ENCODE results near the gene ZFAND2A. TPM values are rescaled to one million over a fixed set of nuclear protein-coding genes. Genes with fewer than 3 reads are reported as not detected.
"Not testable (repeated sequence)": the region's sequence is repeated elsewhere in the genome, so short reads cannot be mapped to it uniquely, and the experiment has no call there.

Gene ZFAND2A
- total RNA-seq, 2 donors from 2014 or later, result 27.1 to 27.7 TPM

DNA sequence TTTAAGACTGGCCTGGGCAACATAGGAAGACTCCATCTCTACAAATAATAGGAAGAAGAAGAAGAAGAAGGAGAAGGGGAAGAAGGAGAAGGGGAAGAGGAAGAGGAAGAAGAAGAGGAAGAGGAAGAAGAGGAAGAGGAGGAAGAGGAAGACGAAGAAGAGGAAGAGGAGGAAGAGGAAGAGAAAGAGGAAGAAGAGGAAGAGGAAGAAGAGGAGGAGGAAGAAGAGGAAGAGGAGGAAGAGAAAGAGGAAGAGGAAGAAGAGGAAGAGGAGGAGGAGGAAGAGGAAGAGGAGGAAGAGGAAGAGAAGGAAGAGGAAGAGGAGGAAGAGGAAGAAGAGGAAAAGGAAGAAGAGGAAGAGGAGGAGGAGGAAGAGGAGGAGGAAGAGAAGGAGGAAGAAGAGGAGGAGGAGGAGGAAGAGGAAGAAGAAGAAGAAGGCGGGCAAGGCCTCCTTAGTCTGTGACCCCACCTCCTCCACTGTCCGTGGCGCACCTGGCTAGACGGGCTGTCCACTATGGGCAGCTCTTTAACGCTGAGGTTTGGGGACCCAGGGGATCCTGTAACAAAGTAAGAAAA, 28.8 kb upstream of the ZFAND2A start:
- Mint-ChIP-seq H3K36me3 (ENCODE audit: low read depth) (no peaks in the 10 kb centered on the region), H3K27ac (peak overlapping the region; percentile 19), H3K27me3 (peaks cover 30% of the 10 kb centered on the region)

DNA sequence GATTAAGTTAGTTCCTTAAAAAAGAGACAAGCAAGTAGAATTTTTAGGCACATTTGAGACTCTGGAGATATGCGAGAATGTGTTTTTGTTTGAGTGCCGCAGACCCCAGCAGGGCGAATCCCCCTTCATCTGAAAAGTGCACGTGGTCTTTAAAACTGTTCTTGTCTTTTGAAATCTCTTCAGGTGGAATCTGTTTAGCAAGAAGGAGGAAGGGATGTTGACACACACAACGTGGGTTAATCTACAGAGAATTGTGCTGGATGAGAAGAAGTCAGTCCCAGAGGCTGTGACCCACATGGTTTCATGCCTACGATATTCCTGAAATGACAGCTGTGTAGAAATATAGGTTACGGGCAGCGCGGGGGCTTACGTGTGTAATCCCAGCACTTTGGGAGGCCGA, 27.1 kb upstream of the ZFAND2A start:
- Mint-ChIP-seq H3K4me1 (peaks cover 8% of the 10 kb centered on the region), H3K9me3 (peaks cover 4% of the 10 kb centered on the region), H3K4me3 (no peak overlapping the region), H3K27me3 (peaks cover 27% of the 10 kb centered on the region), H3K27ac (no peak overlapping the region), H3K36me3 (ENCODE audit: low read depth) (no peaks in the 10 kb centered on the region)
- no peak for ATAC-seq (replicated peaks)

More for the DNA sequence above, 28.8 kb upstream of the ZFAND2A start:
- Mint-ChIP-seq H3K4me3 (no peak overlapping the region), H3K9me3 (peaks cover 4% of the 10 kb centered on the region), H3K4me1 (peaks cover 12% of the 10 kb centered on the region)
- ATAC-seq (replicated peaks), result no peak

- no peak for ATAC-seq (replicated peaks)
- H3K36me3 Mint-ChIP-seq (ENCODE audit: low read depth), result peaks cover 6% of the 10 kb centered on the region
These were observed 21.6 kb upstream of the ZFAND2A start for GRCh38 chr7:1181640-1182039.

GRCh38 chr7:1181031-1181430, 21.0 kb upstream of the ZFAND2A start:
- no peaks in the 10 kb centered on the region for H3K9me3 Mint-ChIP-seq
- H3K4me1 Mint-ChIP-seq, result peaks cover 8% of the 10 kb centered on the region
- peaks cover 15% of the 10 kb centered on the region for H3K27me3 Mint-ChIP-seq
- no peak for ATAC-seq (replicated peaks)
- no peak overlapping the region for H3K27ac Mint-ChIP-seq
- peaks cover 9% of the 10 kb centered on the region for H3K36me3 Mint-ChIP-seq (ENCODE audit: low read depth)
- no peak overlapping the region for H3K4me3 Mint-ChIP-seq

More at GRCh38 chr7:1181640-1182039, 21.6 kb upstream of the ZFAND2A start:
- H3K4me3 Mint-ChIP-seq, result no peak overlapping the region
- no peak overlapping the region for H3K27ac Mint-ChIP-seq
- H3K4me1 Mint-ChIP-seq, result peaks cover 5% of the 10 kb centered on the region
- no peaks in the 10 kb centered on the region for H3K9me3 Mint-ChIP-seq
- peaks cover 20% of the 10 kb centered on the region for H3K27me3 Mint-ChIP-seq

GRCh38 chr7:1176891-1177373, 16.9 kb upstream of the ZFAND2A start:
- H3K27ac Mint-ChIP-seq, result peak overlapping the region; percentile 82
- peaks cover 13% of the 10 kb centered on the region for H3K27me3 Mint-ChIP-seq
- H3K36me3 Mint-ChIP-seq (ENCODE audit: low read depth), result peaks cover 9% of the 10 kb centered on the region
- H3K4me1 Mint-ChIP-seq, result peaks cover 8% of the 10 kb centered on the region
- H3K4me3 Mint-ChIP-seq, result peak overlapping the region; percentile 85
- ATAC-seq (replicated peaks), result peak; percentile 73
- no peaks in the 10 kb centered on the region for H3K9me3 Mint-ChIP-seq

- H3K4me1 Mint-ChIP-seq, result peaks cover 8% of the 10 kb centered on the region
- peaks cover 13% of the 10 kb centered on the region for H3K27me3 Mint-ChIP-seq
- H3K4me3 Mint-ChIP-seq, result peak overlapping the region; percentile 85
- H3K36me3 Mint-ChIP-seq (ENCODE audit: low read depth), result peaks cover 9% of the 10 kb centered on the region
- H3K9me3 Mint-ChIP-seq, result no peaks in the 10 kb centered on the region
- peak; percentile 88 for ATAC-seq (replicated peaks)
- peak overlapping the region; percentile 82 for H3K27ac Mint-ChIP-seq
These were observed 16.2 kb upstream of the ZFAND2A start for GRCh38 chr7:1175967-1176851.

DNA sequence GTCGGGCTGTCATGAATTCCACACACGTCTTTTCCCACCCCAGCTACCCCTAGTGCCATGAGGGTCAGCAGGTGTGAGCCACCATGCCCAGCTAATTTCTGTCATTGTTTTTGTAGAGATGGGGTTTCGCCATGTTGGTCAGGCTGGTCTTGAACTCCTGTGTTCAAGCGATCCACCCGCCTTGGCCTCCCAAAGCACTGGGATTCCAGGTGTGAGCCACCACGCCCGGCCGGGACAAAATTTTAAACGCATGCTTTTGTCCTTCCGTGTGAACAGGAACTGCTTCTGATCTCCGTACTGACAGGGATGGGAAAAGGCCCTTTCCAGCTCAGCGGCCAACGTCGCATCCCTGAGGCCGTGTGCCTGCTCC, 15.6 kb upstream of the ZFAND2A start:
- Mint-ChIP-seq H3K27ac (peak overlapping the region; percentile 82), H3K9me3 (no peaks in the 10 kb centered on the region), H3K4me3 (peak overlapping the region; percentile 85), H3K27me3 (peaks cover 11% of the 10 kb centered on the region), H3K4me1 (peaks cover 8% of the 10 kb centered on the region), H3K36me3 (ENCODE audit: low read depth) (peaks cover 9% of the 10 kb centered on the region)
- no peak for ATAC-seq (replicated peaks)

DNA sequence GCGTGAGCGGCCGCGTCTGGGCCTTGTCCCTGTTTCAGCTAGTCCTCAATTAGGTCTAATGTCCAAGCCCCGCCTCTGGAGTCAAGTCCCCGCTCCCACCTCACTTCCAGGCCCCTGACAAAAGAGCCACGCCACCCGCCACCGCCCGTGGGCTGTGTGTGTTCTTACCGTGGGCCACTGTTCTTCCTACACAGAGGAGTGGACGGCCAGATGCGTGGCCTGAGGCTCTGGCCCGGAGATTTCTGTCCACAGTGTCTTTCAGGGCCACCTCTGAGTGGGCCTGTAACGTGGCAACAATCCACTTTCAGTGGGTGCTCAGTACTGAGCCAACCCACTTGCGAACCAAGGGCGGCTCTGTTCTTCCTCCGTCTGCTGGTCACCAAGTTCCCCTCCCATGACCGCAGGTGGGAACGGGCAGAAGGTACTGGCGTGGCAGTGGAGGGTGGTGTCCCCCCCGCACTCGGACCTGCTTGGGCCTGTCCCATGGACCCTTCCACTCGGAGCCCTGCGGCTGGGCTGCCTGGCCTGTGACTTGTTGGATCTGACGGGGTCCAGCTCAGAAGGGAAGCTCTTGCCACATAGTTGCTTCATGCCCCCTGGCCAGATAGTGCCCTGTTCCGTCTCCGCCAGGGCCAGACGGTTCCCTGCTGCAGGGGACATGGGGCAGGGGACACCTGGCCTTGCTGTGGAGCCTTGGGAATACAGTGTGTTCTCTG, 15.0 kb upstream of the ZFAND2A start:
- Mint-ChIP-seq H3K4me3 (peak overlapping the region; percentile 85), H3K27ac (no peak overlapping the region), H3K36me3 (ENCODE audit: low read depth) (peaks cover 9% of the 10 kb centered on the region), H3K27me3 (peaks cover 8% of the 10 kb centered on the region), H3K4me1 (peaks cover 10% of the 10 kb centered on the region), H3K9me3 (no peaks in the 10 kb centered on the region)
- no peak for ATAC-seq (replicated peaks)

- Mint-ChIP-seq H3K4me3 (no peak overlapping the region), H3K4me1 (peaks cover 19% of the 10 kb centered on the region), H3K27ac (no peak overlapping the region), H3K36me3 (ENCODE audit: low read depth) (peaks cover 9% of the 10 kb centered on the region), H3K27me3 (peaks cover 4% of the 10 kb centered on the region), H3K9me3 (no peaks in the 10 kb centered on the region)
- no peak for ATAC-seq (replicated peaks)
These were observed 14.0 kb upstream of the ZFAND2A start for GRCh38 chr7:1174002-1174401.

GRCh38 chr7:1172666-1173523, 12.9 kb upstream of the ZFAND2A start:
- H3K36me3 Mint-ChIP-seq (ENCODE audit: low read depth), result peaks cover 9% of the 10 kb centered on the region
- H3K27me3 Mint-ChIP-seq, result peaks cover 1% of the 10 kb centered on the region
- H3K4me3 Mint-ChIP-seq, result no peak overlapping the region
- no peaks in the 10 kb centered on the region for H3K9me3 Mint-ChIP-seq
- peaks cover 19% of the 10 kb centered on the region for H3K4me1 Mint-ChIP-seq
- no peak overlapping the region for H3K27ac Mint-ChIP-seq
- no peak for ATAC-seq (replicated peaks)

DNA sequence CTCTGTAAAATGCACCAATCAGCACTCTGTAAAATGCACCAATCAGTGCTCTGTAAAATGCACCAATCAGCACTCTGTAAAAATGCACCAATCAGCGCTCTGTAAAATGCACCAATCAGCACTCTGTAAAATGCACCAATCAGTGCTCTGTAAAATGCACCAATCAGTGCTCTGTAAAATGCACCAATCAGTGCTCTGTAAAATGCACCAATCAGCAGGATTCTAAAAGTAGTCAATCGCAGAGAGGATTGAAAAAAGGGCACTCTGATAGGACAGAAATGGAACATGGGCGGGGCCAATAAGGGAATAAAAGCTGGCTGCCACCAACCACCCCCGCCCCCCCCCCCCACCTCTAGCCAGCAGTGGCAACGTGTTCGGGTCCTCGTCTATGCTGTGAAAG, 11.5 kb upstream of the ZFAND2A start:
- H3K27me3 Mint-ChIP-seq; H3K36me3 Mint-ChIP-seq (ENCODE audit: low read depth); H3K9me3 Mint-ChIP-seq; ATAC-seq (replicated peaks); H3K27ac Mint-ChIP-seq; H3K4me3 Mint-ChIP-seq: not testable (repeated sequence)
- H3K4me1 Mint-ChIP-seq, result peaks cover 13% of the 10 kb centered on the region

- Mint-ChIP-seq H3K27ac (no peak overlapping the region), H3K9me3 (no peaks in the 10 kb centered on the region), H3K36me3 (ENCODE audit: low read depth) (no peaks in the 10 kb centered on the region), H3K27me3 (no peaks in the 10 kb centered on the region), H3K4me3 (no peak overlapping the region), H3K4me1 (peaks cover 11% of the 10 kb centered on the region)
- ATAC-seq (replicated peaks), result no peak
These were observed 10.9 kb upstream of the ZFAND2A start for GRCh38 chr7:1170741-1171501.
